SJCRH30 (cell line): ENCODE results near the gene KRTAP9-7. TPM values are rescaled to one million over a fixed set of nuclear protein-coding genes. Genes with fewer than 3 reads are reported as not detected.

Experiments used
- DNase-seq, 2 experiments: peaks; one replicate each; pipeline ENCODE4 v3.0.0-alpha.2; 2015 to 2020
- H3K27ac ChIP-seq: fragments of 250-450 bp; sonication (Bioruptor Pico); 2 replicates; pipeline ENCODE4 v1.5.1; 2020; ENCODE audit warnings: mild to moderate bottlenecking, moderate library complexity
- H3K27me3 ChIP-seq: fragments of 250-450 bp; sonication (Bioruptor Pico); 2 replicates; pipeline ENCODE4 v1.5.1; 2020; ENCODE audit warnings: mild to moderate bottlenecking, moderate library complexity
- H3K36me3 ChIP-seq: fragments of 250-450 bp; sonication (Bioruptor Pico); 2 replicates; pipeline ENCODE4 v1.5.1; 2020; ENCODE audit warnings: mild to moderate bottlenecking, moderate library complexity
- H3K4me1 ChIP-seq: fragments of 250-450 bp; sonication (Bioruptor Pico); 2 replicates; pipeline ENCODE4 v1.5.1; 2020; ENCODE audit warnings: mild to moderate bottlenecking, moderate library complexity
- H3K4me3 ChIP-seq: fragments of 250-450 bp; sonication (Bioruptor Pico); 2 replicates; pipeline ENCODE4 v1.5.1; 2020; ENCODE audit warnings: mild to moderate bottlenecking, moderate library complexity
- H3K9me3 ChIP-seq: fragments of 250-450 bp; sonication (Bioruptor Pico); replicated peaks from 2 replicates; pipeline ENCODE4 v1.5.1; 2020; ENCODE audit warnings: mild to moderate bottlenecking, moderate library complexity
- total RNA-seq: library from RNA; depleted of rRNA; stranded (reverse); fragments of >200 nt; shearing (Covaris generic); gene quantifications from 2 replicates; pipeline ENCODE4 v1.2.3, GENCODE V29; 2014; rRNA removed

The KRTAP9-7 gene
- total RNA-seq, 1 experiment from 2014 or later, result not detected

- H3K4me3 ChIP-seq, result no peak overlapping the region
- H3K4me1 ChIP-seq, result no peaks in the 10 kb centered on the region
- H3K27ac ChIP-seq, result no peak overlapping the region
- no peak for DNase-seq
- H3K27me3 ChIP-seq, result no peaks in the 10 kb centered on the region
- 0 out of 2 replicates have a peak, but pooled peaks cover 3% of the 10 kb centered on the region for H3K9me3 ChIP-seq
- no peaks in the 10 kb centered on the region for H3K36me3 ChIP-seq
Observed at GRCh38 chr17:41322903-41323895, 47.7 kb downstream of the KRTAP9-7 start.

DNA sequence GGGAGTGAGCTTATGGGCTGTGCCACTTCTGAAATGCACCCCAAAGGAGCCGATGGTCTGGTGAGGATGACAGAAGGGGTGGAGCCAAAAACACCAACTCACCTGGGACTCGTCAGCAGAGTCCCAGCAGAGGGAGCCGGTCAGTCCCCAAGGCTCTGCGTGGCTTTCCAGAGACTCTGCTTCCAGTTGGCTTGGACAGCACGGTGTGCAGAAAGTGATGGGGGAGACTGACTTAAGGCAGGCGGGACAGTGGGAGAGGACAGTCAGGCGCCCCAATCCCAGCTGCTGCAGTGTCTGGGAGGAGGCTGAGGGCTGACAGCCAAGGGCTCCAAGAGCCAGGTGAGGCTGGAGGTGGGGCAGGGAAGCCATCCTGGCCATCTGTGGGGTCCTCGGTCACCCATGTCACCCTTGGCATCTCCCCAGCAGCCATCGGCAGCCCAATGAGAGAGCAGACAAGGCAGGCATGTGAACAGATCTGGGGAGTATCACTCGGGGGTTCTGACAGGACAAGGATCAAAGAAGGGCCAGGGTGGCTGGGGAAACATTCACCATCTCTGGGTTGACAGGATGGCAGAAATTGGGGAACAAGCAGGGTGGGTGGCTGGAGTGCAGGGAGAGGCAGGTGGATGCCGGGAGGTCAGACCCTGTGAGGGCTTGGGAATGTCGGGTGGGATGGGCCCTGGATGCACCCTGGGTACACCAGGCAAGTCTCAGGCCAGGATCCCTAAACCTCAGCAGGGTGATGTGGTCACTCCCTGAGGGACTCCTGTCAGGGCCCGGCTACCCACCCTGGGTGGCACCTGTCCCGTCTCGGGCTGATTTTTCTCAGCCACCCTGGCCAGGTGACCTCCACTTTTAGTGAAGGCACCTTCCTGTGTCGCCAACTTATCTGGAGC, 48.9 kb downstream of the KRTAP9-7 start:
- Histone ChIP-seq H3K36me3 (no peaks in the 10 kb centered on the region), H3K27me3 (no peaks in the 10 kb centered on the region), H3K4me1 (no peaks in the 10 kb centered on the region), H3K4me3 (no peak overlapping the region), H3K9me3 (0 out of 2 replicates have a peak, but pooled peaks cover 3% of the 10 kb centered on the region), H3K27ac (no peak overlapping the region)
- no peak for DNase-seq

- H3K27me3 ChIP-seq, result no peaks in the 10 kb centered on the region
- 0 out of 2 replicates have a peak, but pooled peaks cover 3% of the 10 kb centered on the region for H3K9me3 ChIP-seq
- no peak for DNase-seq
- H3K36me3 ChIP-seq, result no peaks in the 10 kb centered on the region
- no peaks in the 10 kb centered on the region for H3K4me1 ChIP-seq
- H3K4me3 ChIP-seq, result no peak overlapping the region
- no peak overlapping the region for H3K27ac ChIP-seq
Observed at GRCh38 chr17:41325126-41325525, 49.6 kb downstream of the KRTAP9-7 start.

- H3K27me3 ChIP-seq, result no peaks in the 10 kb centered on the region
- no peak overlapping the region for H3K4me3 ChIP-seq
- 0 out of 2 replicates have a peak, but pooled peaks cover 3% of the 10 kb centered on the region for H3K9me3 ChIP-seq
- DNase-seq, result no peak
- H3K27ac ChIP-seq, result no peak overlapping the region
- no peaks in the 10 kb centered on the region for H3K36me3 ChIP-seq
- H3K4me1 ChIP-seq, result no peaks in the 10 kb centered on the region
Observed at GRCh38 chr17:41325611-41326010, 50.1 kb downstream of the KRTAP9-7 start.

Other genes with a start within 250 kb of the KRTAP9-7 start
- not detected in 2 replicates for gene KRTAP1-5, start 248.5 kb upstream of the KRTAP9-7 start, total RNA-seq
- gene KRTAP1-4, start 245.5 kb upstream of the KRTAP9-7 start, total RNA-seq, result not detected in 2 replicates
- not detected in 2 replicates for gene KRTAP1-3, start 240.8 kb upstream of the KRTAP9-7 start, total RNA-seq
- not detected in 2 replicates for gene KRTAP1-1, start 234.2 kb upstream of the KRTAP9-7 start, total RNA-seq
- gene KRTAP2-1, start 228.4 kb upstream of the KRTAP9-7 start, total RNA-seq, result not detected in 2 replicates
- not detected in 2 replicates for gene KRTAP2-2, start 220.5 kb upstream of the KRTAP9-7 start, total RNA-seq
- gene KRTAP2-3, start 215.6 kb upstream of the KRTAP9-7 start, total RNA-seq, result not detected in 2 replicates
- gene KRTAP2-4, start 209.8 kb upstream of the KRTAP9-7 start, total RNA-seq, result not detected in 2 replicates
- gene KRTAP4-7, start 191.5 kb upstream of the KRTAP9-7 start, total RNA-seq, result 0.18 TPM in 1 of 2 replicates, not detected in the other
- gene KRTAP4-8, start 177.6 kb upstream of the KRTAP9-7 start, total RNA-seq, result not detected in 2 replicates
- gene KRTAP4-16, start 173.5 kb upstream of the KRTAP9-7 start, total RNA-seq, result not detected in 2 replicates
- not detected in 2 replicates for gene KRTAP4-9, start 170.3 kb upstream of the KRTAP9-7 start, total RNA-seq
- gene KRTAP4-11, start 157.3 kb upstream of the KRTAP9-7 start, total RNA-seq, result not detected in 2 replicates
- 0.22 TPM in 1 of 2 replicates, not detected in the other for gene KRTAP4-12, start 151.5 kb upstream of the KRTAP9-7 start, total RNA-seq
- gene KRTAP4-6, start 135.2 kb upstream of the KRTAP9-7 start, total RNA-seq, result not detected in 2 replicates
- gene KRTAP4-5, start 125.9 kb upstream of the KRTAP9-7 start, total RNA-seq, result not detected in 2 replicates
- not detected in 2 replicates for gene KRTAP4-4, start 115.0 kb upstream of the KRTAP9-7 start, total RNA-seq
- gene KRTAP4-3, start 107.5 kb upstream of the KRTAP9-7 start, total RNA-seq, result not detected in 2 replicates
- 0.14 TPM in 1 of 2 replicates, not detected in the other for gene KRTAP4-2, start 97.5 kb upstream of the KRTAP9-7 start, total RNA-seq
- gene KRTAP4-1, start 90.8 kb upstream of the KRTAP9-7 start, total RNA-seq, result not detected in 2 replicates
- not detected in 2 replicates for gene KRTAP9-1, start 85.8 kb upstream of the KRTAP9-7 start, total RNA-seq
- not detected in 2 replicates for gene KRTAP9-2, start 49.0 kb upstream of the KRTAP9-7 start, total RNA-seq
- gene KRTAP9-3, start 43.2 kb upstream of the KRTAP9-7 start, total RNA-seq, result not detected in 2 replicates
- not detected in 2 replicates for gene KRTAP9-8, start 37.7 kb upstream of the KRTAP9-7 start, total RNA-seq
- gene KRTAP9-4, start 26.0 kb upstream of the KRTAP9-7 start, total RNA-seq, result 0.10 TPM in 1 of 2 replicates, not detected in the other
- not detected in 2 replicates for gene KRTAP9-9, start 20.3 kb upstream of the KRTAP9-7 start, total RNA-seq
- not detected in 2 replicates for gene KRTAP9-6, start 10.3 kb upstream of the KRTAP9-7 start, total RNA-seq
- not detected in 2 replicates for gene KRTAP29-1, start 27.2 kb downstream of the KRTAP9-7 start, total RNA-seq
- gene KRTAP16-1, start 33.6 kb downstream of the KRTAP9-7 start, total RNA-seq, result not detected in 2 replicates
- gene KRTAP17-1, start 40.0 kb downstream of the KRTAP9-7 start, total RNA-seq, result not detected in 2 replicates
- gene KRT33A, start 75.1 kb downstream of the KRTAP9-7 start, total RNA-seq, result not detected in 2 replicates
- gene KRT33B, start 94.1 kb downstream of the KRTAP9-7 start, total RNA-seq, result not detected in 2 replicates
- gene KRT34, start 106.6 kb downstream of the KRTAP9-7 start, total RNA-seq, result 0.08 TPM in 1 of 2 replicates, not detected in the other
- gene KRT31, start 121.9 kb downstream of the KRTAP9-7 start, total RNA-seq, result 0.08 TPM in 1 of 2 replicates, not detected in the other
- not detected in 2 replicates for gene KRT37, start 148.9 kb downstream of the KRTAP9-7 start, total RNA-seq
- gene KRT38, start 165.3 kb downstream of the KRTAP9-7 start, total RNA-seq, result not detected in 2 replicates
- gene KRT32, start 191.7 kb downstream of the KRTAP9-7 start, total RNA-seq, result not detected in 2 replicates
- not detected in 2 replicates for gene KRT35, start 205.5 kb downstream of the KRTAP9-7 start, total RNA-seq
- gene KRT36, start 214.2 kb downstream of the KRTAP9-7 start, total RNA-seq, result not detected in 2 replicates
- 0.30 TPM in 1 of 2 replicates, not detected in the other for gene KRT13, start 229.9 kb downstream of the KRTAP9-7 start, total RNA-seq
- 0.08 TPM in 1 of 2 replicates, not detected in the other for gene KRT15, start 243.2 kb downstream of the KRTAP9-7 start, total RNA-seq